GM18870 (cell line): ENCODE data around the gene CD22.

ENCODE experiments used
- ATAC-seq: cut with Tn5 transposase; IDR thresholded peaks from one replicate; pipeline ENCODE4 v1.9.1; 2021; ENCODE audit warnings: moderate library complexity; ENCODE audit not compliant: unreplicated experiment

The CD22 gene

DNA sequence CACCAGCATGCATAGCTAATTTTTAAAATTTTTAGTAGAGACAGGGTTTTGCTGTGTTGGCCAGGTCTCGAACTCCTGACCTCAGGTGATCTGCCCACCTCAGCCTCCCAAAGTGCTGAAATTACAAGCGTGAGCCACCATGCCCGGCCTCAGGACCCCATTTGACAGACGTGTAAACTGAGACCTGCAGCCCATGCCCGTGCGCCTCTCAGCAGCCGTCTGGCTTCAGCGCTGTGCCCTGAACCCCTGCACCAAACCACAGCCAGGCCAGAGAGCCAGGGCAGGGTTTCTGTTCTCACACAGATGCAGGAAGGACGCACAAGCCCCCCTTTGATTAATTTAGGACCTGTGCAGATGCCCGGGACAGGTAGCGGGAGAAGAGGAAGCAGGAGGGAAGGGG, 11.4 kb downstream of the CD22 start:
- ATAC-seq = no peak

DNA sequence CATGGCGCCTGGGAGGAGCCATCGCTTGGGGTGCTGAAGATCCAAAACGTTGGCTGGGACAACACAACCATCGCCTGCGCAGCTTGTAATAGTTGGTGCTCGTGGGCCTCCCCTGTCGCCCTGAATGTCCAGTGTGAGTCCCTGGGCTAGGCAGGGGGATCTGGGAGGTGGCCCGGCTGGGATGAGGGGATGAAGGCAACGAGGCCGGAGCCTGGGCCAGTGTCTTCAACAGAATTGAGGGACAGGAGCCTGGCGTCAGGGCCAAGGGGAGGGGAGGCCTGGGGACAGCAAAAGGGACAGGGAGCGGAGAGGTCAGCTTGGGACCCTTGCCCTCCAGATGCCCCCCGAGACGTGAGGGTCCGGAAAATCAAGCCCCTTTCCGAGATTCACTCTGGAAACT, 12.0 kb downstream of the CD22 start:
- ATAC-seq = no peak

DNA sequence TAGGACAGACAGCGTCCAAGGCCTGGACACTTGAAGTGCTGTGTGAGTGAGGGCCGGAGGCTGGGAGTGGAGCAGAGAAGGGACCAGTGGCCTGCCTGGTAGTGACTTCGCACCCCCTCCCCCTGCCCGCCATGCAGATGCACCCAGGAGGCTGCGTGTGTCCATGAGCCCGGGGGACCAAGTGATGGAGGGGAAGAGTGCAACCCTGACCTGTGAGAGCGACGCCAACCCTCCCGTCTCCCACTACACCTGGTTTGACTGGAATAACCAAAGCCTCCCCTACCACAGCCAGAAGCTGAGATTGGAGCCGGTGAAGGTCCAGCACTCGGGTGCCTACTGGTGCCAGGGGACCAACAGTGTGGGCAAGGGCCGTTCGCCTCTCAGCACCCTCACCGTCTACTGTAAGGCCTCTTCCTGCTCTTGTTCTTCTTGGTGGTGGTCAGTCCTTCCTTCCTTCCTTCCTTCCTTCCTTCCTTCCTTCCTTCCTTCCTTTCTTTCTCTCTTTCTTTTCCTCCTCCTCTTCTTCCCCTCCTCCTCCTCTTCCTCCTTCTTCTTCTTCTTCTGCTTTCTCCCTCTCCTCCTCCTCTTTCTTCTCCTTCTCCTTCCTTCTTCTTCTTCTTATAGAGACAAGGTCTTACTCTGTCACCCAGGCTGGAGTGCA, 12.7 kb downstream of the CD22 start:
- ATAC-seq = no peak

DNA sequence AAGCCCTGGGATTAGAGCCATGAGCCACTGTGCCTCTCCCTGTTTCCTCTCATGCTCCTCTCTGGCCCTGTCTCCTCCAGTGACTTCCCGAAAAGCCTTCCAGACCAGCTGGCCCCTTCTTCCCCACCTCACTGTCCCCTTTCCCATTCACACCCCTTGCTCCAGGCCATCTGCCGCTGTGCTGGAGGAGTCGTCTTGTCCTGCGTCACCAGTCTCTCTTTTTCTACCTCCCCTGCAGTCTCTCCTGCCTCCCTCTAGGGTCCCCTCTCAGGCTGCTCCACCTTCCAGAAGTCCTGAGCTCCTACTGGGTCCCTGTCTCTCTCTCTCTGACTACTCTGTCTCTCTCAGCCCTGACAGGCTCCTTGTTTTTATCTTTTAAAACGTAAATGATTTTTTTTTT, 13.4 kb downstream of the CD22 start:
- ATAC-seq = no peak

DNA sequence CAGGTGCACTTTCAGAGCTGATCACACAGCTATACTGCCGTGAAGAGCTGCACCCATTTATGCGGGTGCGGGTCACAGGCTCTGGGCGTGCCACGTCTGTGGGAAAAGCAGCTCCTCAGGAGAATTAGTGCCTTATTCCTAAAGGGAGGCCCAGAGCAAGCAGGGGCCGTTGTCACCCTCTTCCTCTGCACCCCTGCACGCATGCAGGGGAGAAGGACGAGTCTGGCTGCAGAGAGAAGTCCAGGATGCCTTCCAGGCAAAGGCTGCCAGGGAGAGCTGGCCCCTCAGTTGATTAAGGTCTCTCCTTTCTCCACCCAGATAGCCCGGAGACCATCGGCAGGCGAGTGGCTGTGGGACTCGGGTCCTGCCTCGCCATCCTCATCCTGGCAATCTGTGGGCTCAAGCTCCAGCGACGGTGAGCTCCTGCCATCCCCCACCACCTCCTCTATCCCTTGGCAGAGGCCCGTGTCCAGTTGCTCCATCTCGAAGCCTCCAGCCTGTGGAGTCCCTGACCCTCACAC, 15.6 kb downstream of the CD22 start:
- no peak for ATAC-seq

DNA sequence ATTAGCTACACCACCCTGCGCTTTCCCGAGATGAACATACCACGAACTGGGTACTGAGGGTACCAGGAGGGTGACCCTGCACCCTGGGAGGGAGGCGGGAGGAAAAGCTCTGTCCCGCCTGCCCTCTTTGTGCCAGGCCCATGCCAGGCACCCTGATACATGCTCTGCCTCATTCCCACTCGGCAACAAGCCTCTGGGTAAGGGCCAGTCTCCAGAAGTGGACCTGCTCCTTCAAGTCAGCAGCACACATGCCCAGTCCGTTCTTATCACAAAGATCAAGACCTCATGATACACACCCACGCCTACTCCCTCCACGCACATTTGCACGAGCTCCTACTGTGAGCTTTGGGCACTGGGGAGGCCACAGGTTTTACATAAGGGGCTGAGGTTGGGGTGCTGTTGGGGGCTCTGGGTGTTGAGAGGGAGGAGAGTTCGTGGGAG, 16.7 kb downstream of the CD22 start:
- no peak for ATAC-seq

DNA sequence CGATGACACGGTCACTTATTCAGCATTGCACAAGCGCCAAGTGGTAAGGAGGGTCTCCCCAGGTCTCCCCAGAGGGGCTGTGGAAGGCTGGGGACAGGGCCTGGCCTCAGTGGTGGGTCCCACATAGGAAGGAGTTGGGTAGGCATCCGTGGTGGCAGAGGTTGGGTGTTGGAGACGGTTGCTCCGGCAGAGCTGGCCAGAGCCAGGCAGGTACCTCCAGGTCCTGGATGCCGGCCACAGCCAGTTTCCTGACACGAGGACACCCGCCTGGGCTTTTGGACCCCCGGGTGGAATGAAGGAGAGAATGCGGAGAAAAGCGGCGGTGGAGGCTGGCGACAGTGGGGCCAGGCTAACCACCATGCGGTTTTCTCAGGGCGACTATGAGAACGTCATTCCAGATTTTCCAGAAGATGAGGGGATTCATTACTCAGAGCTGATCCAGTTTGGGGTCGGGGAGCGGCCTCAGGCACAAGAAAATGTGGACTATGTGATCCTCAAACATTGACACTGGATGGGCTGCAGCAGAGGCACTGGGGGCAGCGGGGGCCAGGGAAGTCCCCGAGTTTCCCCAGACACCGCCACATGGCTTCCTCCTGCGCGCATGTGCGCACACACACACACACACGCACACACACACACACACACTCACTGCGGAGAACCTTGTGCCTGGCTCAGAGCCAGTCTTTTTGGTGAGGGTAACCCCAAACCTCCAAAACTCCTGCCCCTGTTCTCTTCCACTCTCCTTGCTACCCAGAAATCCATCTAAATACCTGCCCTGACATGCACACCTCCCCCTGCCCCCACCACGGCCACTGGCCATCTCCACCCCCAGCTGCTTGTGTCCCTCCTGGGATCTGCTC, 17.4 kb downstream of the CD22 start:
- ATAC-seq = no peak

DNA sequence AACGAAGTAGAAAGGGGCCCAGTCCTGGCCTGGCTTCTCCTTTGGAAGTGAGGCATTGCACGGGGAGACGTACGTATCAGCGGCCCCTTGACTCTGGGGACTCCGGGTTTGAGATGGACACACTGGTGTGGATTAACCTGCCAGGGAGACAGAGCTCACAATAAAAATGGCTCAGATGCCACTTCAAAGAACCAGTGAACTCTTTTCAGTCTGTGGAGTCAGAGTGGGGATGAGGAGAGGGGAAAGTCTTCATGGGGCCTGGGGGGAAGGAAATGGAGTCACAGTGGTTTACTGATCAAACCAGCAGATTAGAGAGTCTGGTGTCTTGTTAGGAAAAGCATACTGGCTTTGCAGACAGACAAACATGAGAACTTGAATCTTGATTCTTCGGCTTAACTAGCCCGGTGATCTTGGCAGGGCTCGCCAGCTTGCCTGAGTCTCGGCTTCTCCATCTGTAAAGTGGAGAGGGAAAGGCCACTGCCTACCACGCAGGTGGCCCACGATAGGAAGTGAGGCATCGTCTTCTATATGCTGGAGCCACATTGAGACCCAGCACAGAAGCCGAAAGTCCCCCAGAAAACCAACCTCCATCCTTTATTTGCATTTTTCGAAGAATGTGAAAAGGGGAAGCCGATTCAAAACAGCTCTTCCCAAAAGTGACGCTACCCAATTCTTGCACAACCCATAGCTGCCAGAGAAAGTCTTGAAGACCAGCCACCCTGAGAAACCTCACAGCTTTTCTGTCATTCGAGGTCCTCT, 18.4 kb downstream of the CD22 start, which contains the start of gene FFAR1:
Gene FFAR1, plus strand, starts transcription at position 732 of the 759 bp plus-strand sequence. CDS start 3,650 bp downstream, outside the sequence.
- peak; percentile 63 for ATAC-seq

DNA sequence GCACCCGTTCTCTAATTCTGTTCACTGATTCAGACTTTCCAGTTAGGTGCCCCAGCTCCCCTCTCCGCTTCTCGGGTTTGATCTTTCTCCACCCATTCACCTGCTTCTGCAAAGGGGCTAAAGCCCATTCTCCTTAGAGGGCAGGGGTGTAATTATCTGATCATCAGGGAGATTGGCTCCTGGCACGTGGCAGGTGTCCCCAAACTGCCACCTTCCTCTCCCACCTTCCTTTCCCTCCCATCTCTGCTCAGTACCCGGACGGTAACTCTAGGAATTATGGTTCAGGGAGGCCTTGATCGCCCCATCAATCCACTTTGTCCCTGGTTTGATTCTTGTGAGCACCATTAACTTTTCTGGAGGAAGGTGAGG, 18.9 kb downstream of the CD22 start:
- ATAC-seq = no peak

DNA sequence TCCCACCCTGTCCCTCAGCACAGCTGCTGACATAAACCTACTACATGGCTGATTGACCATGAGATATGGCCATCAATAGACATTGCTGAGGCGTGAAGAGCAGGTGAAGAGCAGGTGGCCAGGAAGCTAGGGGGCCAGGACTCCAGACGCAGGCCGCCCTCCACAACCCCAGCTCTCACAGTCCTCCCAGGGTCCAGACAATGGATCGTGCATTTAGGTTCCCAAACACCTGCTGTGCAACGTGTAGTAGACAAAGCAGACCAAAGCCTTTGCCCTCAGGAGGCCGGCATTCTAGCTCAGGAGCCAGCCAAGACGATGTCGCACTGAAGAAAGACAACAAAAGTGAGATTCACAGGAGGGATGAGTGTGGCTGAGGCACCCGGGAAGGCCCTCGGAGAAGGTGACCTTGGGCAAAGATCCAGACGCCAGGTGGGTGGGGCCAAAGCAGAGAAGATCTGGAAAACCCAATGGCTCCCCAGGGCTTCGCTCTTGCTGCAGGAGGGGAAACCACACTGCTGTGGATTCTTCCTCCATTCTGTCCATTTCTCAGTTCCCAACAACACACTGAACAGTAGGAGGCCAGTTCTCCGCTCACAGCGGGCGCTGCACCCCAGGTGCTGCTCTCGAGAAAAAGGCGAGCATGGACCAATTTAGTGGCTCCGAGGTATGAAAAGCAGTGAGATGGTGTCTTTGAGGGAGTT, 20.1 kb downstream of the CD22 start:
- ATAC-seq = no peak

DNA sequence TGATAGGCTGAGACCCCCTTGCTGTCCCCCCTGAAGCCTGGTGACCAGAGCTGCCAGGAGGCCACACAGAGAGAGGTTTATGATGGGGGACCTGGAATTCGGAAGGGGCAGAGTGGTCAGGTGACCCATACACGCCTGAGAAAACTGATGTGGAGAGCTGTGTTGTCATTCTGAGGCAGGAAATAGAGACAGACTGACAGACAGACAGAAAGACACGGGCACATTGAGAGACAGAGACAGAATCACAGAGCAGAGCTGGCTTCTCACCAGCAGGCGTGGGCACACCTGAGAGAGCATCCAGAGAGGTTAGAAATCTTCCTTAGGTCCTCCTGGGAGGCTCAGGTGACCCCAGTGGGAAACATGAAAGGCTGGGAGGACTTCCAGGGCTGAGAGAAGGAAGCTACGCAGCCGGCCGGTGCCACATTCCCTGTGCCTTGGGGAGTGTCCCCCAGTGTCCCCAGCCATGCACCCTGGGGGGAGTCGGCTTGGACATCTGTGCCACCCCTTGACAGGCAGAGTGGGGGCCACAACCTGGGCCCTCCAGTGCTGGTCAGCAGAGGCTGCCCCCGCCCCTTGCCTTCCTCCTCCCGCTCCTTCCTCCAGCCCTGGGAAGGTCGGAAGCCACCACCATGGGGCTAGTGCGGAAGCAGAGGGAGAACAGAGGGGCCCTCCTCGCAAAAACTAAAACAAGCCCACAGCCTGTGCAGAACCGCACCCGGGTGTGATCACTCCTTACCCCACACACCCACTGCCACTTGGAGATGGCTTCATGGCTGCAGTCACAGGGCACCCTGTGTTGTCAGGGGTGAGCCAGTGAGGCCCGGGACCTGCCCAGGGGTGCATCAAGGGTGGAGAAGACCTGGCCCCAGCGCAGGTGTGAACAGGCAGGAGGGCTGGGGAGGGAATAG, 20.9 kb downstream of the CD22 start:
- no peak for ATAC-seq

DNA sequence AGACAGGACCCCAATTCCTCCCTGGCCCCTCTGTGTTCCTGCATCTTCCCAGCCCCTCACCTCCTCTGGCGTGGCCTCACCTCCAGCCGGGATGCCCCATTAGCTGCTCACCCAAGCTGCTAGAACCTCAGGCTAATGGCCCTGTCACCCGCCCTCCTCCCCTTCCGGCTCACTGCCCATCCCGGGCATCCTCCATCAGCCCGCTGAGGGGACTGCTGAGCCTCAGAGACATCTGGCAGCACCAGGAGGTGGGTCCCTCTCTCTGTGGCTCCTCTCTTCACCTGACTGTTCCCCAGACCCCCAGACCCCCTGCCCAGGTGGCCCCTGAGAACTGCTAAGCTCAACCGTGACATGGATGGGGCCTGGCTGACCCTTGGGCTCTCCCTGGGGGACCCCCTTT, 21.6 kb downstream of the CD22 start:
- ATAC-seq = no peak

DNA sequence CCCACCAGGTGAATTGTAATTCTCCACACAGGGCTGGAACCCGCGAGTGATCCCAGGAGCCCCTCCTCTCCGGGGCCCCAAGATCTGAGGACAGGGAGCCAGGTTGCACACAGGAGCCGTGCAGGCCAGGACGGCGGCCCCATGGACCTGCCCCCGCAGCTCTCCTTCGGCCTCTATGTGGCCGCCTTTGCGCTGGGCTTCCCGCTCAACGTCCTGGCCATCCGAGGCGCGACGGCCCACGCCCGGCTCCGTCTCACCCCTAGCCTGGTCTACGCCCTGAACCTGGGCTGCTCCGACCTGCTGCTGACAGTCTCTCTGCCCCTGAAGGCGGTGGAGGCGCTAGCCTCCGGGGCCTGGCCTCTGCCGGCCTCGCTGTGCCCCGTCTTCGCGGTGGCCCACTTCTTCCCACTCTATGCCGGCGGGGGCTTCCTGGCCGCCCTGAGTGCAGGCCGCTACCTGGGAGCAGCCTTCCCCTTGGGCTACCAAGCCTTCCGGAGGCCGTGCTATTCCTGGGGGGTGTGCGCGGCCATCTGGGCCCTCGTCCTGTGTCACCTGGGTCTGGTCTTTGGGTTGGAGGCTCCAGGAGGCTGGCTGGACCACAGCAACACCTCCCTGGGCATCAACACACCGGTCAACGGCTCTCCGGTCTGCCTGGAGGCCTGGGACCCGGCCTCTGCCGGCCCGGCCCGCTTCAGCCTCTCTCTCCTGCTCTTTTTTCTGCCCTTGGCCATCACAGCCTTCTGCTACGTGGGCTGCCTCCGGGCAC, 22.6 kb downstream of the CD22 start:
- no peak for ATAC-seq

DNA sequence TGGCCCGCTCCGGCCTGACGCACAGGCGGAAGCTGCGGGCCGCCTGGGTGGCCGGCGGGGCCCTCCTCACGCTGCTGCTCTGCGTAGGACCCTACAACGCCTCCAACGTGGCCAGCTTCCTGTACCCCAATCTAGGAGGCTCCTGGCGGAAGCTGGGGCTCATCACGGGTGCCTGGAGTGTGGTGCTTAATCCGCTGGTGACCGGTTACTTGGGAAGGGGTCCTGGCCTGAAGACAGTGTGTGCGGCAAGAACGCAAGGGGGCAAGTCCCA, 23.1 kb downstream of the CD22 start:
- no peak for ATAC-seq

DNA sequence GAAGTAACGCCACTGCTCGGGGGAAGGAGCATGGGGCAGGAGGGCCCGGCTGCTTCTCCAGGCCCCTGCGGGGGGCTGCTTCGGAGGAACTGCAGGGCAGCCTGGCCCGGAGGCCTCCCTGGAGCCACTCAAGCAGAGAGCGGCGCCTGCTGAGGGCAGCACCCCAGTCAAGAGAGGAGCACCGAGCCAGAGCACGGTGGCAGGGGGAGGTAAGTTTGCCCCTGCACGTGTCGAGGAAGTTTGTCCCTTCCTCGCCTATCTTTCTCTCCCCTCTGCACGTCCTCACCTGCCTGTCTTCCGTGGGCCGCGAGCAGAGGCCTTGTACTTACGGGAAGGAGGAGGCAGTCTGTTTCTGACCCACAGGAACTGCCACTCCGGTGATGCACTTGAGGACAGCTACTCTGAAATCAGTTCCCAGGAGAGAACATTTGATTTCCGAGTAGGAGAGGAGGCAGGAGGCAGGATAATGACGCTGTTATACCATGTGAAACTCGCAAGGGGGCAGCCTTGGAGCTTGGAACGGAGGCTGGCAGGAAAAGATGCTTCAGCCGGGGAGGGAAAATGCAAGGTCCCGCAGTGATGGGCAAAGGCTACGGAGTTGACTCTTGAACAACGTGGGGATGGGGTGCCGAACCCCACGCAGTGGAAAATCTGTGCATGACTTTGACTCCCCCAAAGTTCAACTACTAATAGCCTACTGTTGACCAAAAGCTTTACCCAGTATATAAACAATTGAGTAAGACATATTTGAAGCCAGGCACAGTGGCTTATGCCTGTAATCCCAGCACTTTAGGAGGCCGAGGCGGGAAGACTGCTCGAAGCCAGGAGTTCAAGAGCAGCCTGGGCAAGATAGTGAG, 23.7 kb downstream of the CD22 start:
- no peak for ATAC-seq

DNA sequence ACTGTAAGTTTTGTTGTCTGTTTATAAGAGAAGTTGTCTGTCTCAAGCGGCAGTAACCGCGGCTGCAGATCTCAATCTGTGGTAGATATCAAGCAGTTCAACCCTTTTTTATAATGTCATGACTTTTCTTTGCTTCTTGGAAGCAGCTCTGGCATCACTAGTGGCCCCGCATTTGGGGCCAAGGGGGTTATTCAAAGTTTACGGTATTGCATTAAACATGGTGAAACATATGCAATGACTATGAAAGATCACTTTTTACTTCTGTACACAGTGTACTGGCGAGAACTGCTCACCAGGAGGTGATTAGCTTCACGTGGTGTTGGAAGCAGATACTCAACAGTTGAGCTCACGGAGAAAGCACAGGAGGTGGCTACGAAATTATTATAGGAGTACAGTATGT, 24.6 kb downstream of the CD22 start:
- no peak for ATAC-seq

DNA sequence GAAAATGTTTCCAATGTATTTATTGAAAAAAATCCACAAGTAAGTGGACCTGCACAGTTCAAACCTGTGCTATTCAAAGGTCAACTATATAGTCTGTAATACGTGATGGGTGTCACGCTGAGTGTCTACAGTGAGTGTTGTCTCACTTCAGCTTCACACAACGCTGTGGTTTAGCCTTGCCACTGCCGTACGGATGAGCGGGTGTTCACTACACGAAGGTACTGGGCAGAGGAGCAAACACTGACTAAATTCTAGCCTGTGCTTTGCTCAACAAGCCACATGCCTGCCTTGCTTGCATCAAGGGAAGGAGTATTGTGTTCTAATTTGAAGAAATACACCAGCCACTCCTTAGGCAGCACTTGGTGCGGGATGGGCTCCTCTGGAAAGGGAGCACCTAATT, 25.9 kb downstream of the CD22 start:
- ATAC-seq = no peak

DNA sequence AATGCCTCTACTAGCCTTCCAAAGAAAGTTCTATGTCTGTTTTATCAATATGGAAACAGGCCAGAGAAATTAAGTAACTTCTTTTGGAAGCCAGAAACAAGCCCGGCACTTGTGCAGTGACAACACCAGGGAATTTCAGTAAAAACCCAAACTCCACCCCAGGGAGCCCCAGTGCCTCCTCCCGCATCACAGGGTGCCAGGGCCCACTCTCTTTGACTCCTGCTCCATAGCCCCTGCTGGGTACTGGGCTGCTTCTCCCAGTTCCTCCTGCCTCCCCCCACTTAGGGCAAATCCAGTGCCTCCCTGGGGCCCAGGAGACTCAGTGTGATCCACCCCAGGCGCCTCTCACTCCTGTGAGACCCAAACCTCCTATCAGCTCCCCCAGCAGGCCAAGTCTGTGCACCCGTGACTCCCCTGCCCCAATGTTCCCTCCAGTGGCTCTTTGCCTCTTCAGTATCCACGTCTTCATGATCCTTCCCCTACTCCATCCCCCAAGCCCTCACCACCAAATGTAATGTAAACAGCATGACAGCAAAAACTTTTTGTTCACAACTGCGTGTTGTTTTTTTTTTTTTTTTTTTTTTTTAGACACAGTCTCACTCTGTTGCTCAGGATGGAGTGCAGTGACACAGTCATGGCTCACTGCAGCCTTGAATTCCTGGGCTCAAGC, 26.9 kb downstream of the CD22 start:
- ATAC-seq = no peak
